Measurements from ENCODE around the gene PPP3CB. TPM values are rescaled to one million over a fixed set of nuclear protein-coding genes. Genes with fewer than 3 reads are reported as not detected.

The PPP3CB gene
- total and polyA plus RNA-seq, 7 donors, result 21.0 to 103 (median 75.5) TPM

DNA sequence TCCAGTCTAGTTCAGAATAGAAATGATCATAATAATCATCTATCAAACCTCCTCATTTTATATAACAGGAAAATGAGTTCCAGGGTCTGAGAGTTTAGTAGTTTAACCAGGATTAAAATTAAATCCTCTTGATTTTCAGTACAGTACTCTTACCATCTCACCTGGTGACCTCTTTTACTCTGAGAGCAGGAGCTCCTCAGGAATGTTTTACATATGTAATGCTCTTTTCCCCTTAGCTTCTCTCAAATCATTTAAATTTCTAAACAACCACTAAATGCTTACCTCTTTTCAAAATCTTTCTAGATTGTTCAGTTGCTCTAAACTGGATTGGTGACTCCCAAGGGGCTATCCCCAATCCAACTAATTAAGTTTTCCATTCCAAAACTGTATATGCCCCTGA, 10.2 kb upstream of the PPP3CB start:
- no peak for DNase-seq

DNA sequence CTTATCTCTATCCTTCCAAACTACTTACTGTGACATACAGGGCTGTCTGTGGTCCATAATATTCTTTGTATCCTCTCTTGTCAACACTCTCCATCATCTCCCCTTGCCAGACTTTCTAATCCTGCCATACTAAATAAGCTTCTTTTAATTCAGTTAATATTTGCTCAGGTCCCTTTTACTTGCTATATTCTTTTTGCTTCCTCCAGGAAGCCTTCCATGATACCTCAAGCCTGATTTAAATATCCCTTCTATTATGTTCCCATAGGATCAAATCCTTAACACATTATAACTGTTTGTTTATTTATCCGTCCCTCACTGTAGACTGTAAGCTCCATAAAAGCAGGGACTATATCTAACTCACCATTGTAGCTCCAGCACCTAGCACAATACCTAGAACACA, 7.2 kb upstream of the PPP3CB start:
- Histone ChIP-seq H3K27me3 (no peaks in the 10 kb centered on the region), H3K4me3 (no peak overlapping the region), H3K9me3 (no peaks in the 10 kb centered on the region), H3K4me1 (no peaks in the 10 kb centered on the region), H3K27ac (no peak overlapping the region), H3K36me3 (peaks cover 14 to 62% (median 36%) of the 10 kb centered on the region in 4 donors)
- WGBS, 2 donors, result 86 to 96% methylated on average over 1 of the region's 1 CpG
- no peak for DNase-seq
- no peak for TF ChIP-seq POLR2A (IDR thresholded peaks at IDR 0.05)
- TF ChIP-seq, protein P1, sequence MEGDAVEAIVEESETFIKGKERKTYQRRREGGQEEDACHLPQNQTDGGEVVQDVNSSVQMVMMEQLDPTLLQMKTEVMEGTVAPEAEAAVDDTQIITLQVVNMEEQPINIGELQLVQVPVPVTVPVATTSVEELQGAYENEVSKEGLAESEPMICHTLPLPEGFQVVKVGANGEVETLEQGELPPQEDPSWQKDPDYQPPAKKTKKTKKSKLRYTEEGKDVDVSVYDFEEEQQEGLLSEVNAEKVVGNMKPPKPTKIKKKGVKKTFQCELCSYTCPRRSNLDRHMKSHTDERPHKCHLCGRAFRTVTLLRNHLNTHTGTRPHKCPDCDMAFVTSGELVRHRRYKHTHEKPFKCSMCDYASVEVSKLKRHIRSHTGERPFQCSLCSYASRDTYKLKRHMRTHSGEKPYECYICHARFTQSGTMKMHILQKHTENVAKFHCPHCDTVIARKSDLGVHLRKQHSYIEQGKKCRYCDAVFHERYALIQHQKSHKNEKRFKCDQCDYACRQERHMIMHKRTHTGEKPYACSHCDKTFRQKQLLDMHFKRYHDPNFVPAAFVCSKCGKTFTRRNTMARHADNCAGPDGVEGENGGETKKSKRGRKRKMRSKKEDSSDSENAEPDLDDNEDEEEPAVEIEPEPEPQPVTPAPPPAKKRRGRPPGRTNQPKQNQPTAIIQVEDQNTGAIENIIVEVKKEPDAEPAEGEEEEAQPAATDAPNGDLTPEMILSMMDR (IDR thresholded peaks at IDR 0.05), result no peak
- TF ChIP-seq POLR2AphosphoS5 (IDR thresholded peaks at IDR 0.05), result no peak
- no peak for TF ChIP-seq EP300 (IDR thresholded peaks at IDR 0.05)
- intact Hi-C loops (cut with DNase I), result no loop called here

More for the DNA sequence above, 10.2 kb upstream of the PPP3CB start:
- no peaks in the 10 kb centered on the region for H3K27me3 ChIP-seq
- no peaks in the 10 kb centered on the region for H3K9me3 ChIP-seq
- H3K27ac ChIP-seq, result no peak overlapping the region
- intact Hi-C loops (cut with DNase I), result no loop called here
- H3K4me1 ChIP-seq, result no peaks in the 10 kb centered on the region
- H3K4me3 ChIP-seq, result no peak overlapping the region
- no peak for TF ChIP-seq EP300 (IDR thresholded peaks at IDR 0.05)
- no peak for TF ChIP-seq POLR2AphosphoS5 (IDR thresholded peaks at IDR 0.05)
- TF ChIP-seq, protein P1 (IDR thresholded peaks at IDR 0.05), result no peak
- no peak for TF ChIP-seq POLR2A (IDR thresholded peaks at IDR 0.05)
- H3K36me3 ChIP-seq, result peaks cover 10 to 34% (median 16%) of the 10 kb centered on the region in 4 donors

- no peak overlapping the region for H3K27ac ChIP-seq
- intact Hi-C loops (cut with DNase I), result no loop called here
- DNase-seq, result no peak
- H3K4me3 ChIP-seq, result no peak overlapping the region
- TF ChIP-seq POLR2A (IDR thresholded peaks at IDR 0.05) (no peak), EP300 (IDR thresholded peaks at IDR 0.05) (no peak), POLR2AphosphoS5 (IDR thresholded peaks at IDR 0.05) (no peak)
- TF ChIP-seq, protein P1 (IDR thresholded peaks at IDR 0.05), result no peak
- H3K4me1 ChIP-seq, result peaks cover 0 to 9% (median 3%) of the 10 kb centered on the region in 4 donors
- H3K36me3 ChIP-seq, result peaks cover 14 to 73% (median 40%) of the 10 kb centered on the region in 4 donors
- no peaks in the 10 kb centered on the region for H3K9me3 ChIP-seq
- no peaks in the 10 kb centered on the region for H3K27me3 ChIP-seq
These were observed 5.8 kb upstream of the PPP3CB start for GRCh38 chr10:73501651-73502050.

DNA sequence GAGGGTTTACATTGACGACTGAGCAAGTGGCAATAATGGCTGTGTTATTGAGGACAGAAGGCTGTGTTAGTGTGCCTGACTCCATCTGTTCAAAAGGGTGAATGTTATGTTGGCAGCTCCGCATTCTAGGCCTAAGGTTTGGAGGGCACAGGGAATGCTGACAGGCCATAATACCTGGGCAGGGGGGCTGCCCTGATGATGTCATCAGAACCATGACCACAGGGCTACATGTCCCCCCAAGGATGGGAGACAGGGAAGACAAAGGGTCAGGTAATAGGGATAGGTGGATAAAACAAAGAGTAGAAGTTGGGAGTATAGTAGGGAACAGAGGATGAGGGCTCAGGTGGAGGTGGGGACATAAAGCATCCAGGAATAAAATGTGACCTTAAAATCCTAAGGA, 1.8 kb upstream of the PPP3CB start:
- TF ChIP-seq, protein P1 (IDR thresholded peaks at IDR 0.05), result no peak
- no peak for TF ChIP-seq POLR2AphosphoS5 (IDR thresholded peaks at IDR 0.05)
- TF ChIP-seq POLR2A (IDR thresholded peaks at IDR 0.05), result no peak
- no peak for TF ChIP-seq EP300 (IDR thresholded peaks at IDR 0.05)
- no peak overlapping the region for H3K27ac ChIP-seq
- H3K4me3 ChIP-seq, result no peak overlapping the region
- intact Hi-C loops (cut with DNase I), result loop anchor here (5.0 kb wide), 2 partner anchors 85 to 245 kb away; partner anchors contain the start of genes ANXA7 and MRPS16
- DNase-seq, result no peak
- peaks cover 4 to 48% (median 27%) of the 10 kb centered on the region in 4 donors for H3K36me3 ChIP-seq
- no peaks in the 10 kb centered on the region for H3K27me3 ChIP-seq
- peaks cover 0 to 38% (median 32%) of the 10 kb centered on the region in 4 donors for H3K4me1 ChIP-seq
- WGBS, 2 donors, result 79 to 86% methylated on average over 2 of the region's 2 CpGs
- no peaks in the 10 kb centered on the region for H3K9me3 ChIP-seq
